GM23338 (cell line): ENCODE measurements around the gene TGIF1.

Experiments used
- CREB1 ChIP-seq: fragments of 250-450 bp; sonication (Bioruptor Pico); IDR thresholded peaks from 2 replicates; pipeline ENCODE4 v1.5.0; 2020; ENCODE audit warnings: low read depth, mild to moderate bottlenecking, moderate library complexity
- EZH2 ChIP-seq: fragments of 200-600 bp; sonication (generic); IDR thresholded peaks from one replicate; pipeline ENCODE4 v1.8.0; 2017; ENCODE audit warnings: antibody characterized with exemption, mild to moderate bottlenecking, low read depth; ENCODE audit not compliant: unreplicated experiment
- EZH2phosphoT487 ChIP-seq: fragments of 200-600 bp; sonication (generic); IDR thresholded peaks from one replicate; pipeline ENCODE4 v1.8.1; 2018; ENCODE audit warnings: antibody characterized with exemption; ENCODE audit not compliant: unreplicated experiment
- JUNB ChIP-seq: IDR thresholded peaks from one replicate; pipeline ENCODE4 v1.6.1; 2016; ENCODE audit warnings: antibody characterized with exemption; ENCODE audit not compliant: unreplicated experiment
- POLR2AphosphoS5 ChIP-seq: IDR thresholded peaks from 2 replicates; pipeline ENCODE4 v1.6.1; 2016; ENCODE audit warnings: antibody characterized with exemption, low read depth
- STAT1 ChIP-seq: IDR thresholded peaks from one replicate; pipeline ENCODE4 v1.6.1; 2016; ENCODE audit warnings: antibody characterized with exemption; ENCODE audit not compliant: unreplicated experiment
- TF ChIP-seq, protein P1 (sequence below), 2 experiments: fragments of 200-600 bp in 1 of 2; sonication (generic) in 1 of 2; conservative IDR thresholded peaks; 2 replicates each; pipeline versions ENCODE4 v1.5.1 to v1.6.1; 2016 to 2017; ENCODE audit warnings: antibody characterized with exemption in 2 of 2, low read depth in 2 of 2, mild to moderate bottlenecking in 2 of 2, moderate library complexity in 1 of 2
- TF ChIP-seq, protein P2 (sequence below): IDR thresholded peaks from 2 replicates; pipeline ENCODE4 v1.6.1; 2016; ENCODE audit warnings: antibody characterized with exemption
- TF ChIP-seq, protein P3 (sequence below): IDR thresholded peaks from one replicate; pipeline ENCODE4 v1.6.1; 2018; ENCODE audit warnings: antibody characterized with exemption; ENCODE audit not compliant: unreplicated experiment

DNA sequence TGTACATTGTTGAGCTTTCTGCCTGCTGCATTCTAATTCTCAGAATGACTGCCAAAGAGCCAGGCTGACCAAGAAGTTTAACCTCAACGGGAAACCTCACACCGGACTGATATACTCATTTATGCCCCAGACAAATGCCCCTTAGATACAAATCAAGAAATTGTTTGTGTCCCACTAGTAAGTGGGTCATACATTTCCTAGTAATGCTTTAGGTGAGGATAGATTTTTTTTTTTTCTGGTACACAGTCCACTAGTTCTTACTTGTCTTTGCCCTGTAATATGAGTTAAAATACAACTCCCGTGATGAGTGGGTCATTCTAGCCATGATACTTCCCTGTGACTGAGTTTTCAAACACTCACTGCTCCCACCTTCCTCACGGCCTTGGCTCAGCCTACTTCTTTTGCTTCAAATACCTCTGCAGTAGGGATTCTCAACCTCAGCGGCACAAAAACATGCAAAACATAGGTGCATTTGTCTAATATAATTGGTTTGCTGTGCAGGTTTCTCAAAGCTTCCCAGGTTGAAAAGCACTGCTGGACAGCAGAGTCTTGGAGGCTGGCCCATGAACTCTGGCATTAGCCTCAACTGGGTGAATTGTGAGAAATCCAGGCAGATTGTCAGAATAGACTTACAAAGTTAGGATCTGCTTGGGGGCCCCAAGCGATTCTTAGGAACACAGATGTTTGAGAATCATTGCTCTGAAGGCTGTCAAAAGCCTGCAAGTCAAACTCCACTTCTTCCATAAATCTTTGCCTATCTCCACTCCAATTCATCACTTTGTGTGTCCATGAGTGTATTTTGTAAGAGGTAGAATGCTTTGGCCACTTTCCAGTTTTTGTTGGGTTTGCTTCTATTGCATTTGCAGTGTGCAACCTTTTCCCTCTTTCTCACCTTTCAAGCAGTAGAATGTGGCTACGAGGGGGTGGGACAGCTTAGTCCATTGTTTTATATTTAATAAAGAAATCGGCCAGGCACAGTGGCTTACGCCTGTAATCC, 35.5 kb downstream of the TGIF1 start:
- TF ChIP-seq POLR2AphosphoS5 (no peak), EZH2 (no peak), CREB1 (no peak), EZH2phosphoT487 (no peak), STAT1 (no peak), JUNB (no peak)
- TF ChIP-seq, protein P1, sequence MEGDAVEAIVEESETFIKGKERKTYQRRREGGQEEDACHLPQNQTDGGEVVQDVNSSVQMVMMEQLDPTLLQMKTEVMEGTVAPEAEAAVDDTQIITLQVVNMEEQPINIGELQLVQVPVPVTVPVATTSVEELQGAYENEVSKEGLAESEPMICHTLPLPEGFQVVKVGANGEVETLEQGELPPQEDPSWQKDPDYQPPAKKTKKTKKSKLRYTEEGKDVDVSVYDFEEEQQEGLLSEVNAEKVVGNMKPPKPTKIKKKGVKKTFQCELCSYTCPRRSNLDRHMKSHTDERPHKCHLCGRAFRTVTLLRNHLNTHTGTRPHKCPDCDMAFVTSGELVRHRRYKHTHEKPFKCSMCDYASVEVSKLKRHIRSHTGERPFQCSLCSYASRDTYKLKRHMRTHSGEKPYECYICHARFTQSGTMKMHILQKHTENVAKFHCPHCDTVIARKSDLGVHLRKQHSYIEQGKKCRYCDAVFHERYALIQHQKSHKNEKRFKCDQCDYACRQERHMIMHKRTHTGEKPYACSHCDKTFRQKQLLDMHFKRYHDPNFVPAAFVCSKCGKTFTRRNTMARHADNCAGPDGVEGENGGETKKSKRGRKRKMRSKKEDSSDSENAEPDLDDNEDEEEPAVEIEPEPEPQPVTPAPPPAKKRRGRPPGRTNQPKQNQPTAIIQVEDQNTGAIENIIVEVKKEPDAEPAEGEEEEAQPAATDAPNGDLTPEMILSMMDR (conservative IDR thresholded peaks at IDR 0.05; ENCODE audit: low read depth in 2 of 2), result no peak
- TF ChIP-seq, protein P2, sequence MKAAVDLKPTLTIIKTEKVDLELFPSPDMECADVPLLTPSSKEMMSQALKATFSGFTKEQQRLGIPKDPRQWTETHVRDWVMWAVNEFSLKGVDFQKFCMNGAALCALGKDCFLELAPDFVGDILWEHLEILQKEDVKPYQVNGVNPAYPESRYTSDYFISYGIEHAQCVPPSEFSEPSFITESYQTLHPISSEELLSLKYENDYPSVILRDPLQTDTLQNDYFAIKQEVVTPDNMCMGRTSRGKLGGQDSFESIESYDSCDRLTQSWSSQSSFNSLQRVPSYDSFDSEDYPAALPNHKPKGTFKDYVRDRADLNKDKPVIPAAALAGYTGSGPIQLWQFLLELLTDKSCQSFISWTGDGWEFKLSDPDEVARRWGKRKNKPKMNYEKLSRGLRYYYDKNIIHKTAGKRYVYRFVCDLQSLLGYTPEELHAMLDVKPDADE, result no peak
- TF ChIP-seq, protein P3, sequence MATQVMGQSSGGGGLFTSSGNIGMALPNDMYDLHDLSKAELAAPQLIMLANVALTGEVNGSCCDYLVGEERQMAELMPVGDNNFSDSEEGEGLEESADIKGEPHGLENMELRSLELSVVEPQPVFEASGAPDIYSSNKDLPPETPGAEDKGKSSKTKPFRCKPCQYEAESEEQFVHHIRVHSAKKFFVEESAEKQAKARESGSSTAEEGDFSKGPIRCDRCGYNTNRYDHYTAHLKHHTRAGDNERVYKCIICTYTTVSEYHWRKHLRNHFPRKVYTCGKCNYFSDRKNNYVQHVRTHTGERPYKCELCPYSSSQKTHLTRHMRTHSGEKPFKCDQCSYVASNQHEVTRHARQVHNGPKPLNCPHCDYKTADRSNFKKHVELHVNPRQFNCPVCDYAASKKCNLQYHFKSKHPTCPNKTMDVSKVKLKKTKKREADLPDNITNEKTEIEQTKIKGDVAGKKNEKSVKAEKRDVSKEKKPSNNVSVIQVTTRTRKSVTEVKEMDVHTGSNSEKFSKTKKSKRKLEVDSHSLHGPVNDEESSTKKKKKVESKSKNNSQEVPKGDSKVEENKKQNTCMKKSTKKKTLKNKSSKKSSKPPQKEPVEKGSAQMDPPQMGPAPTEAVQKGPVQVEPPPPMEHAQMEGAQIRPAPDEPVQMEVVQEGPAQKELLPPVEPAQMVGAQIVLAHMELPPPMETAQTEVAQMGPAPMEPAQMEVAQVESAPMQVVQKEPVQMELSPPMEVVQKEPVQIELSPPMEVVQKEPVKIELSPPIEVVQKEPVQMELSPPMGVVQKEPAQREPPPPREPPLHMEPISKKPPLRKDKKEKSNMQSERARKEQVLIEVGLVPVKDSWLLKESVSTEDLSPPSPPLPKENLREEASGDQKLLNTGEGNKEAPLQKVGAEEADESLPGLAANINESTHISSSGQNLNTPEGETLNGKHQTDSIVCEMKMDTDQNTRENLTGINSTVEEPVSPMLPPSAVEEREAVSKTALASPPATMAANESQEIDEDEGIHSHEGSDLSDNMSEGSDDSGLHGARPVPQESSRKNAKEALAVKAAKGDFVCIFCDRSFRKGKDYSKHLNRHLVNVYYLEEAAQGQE, result no peak
